ENCODE data around the gene ZSWIM8.

The ZSWIM8 gene

DNA sequence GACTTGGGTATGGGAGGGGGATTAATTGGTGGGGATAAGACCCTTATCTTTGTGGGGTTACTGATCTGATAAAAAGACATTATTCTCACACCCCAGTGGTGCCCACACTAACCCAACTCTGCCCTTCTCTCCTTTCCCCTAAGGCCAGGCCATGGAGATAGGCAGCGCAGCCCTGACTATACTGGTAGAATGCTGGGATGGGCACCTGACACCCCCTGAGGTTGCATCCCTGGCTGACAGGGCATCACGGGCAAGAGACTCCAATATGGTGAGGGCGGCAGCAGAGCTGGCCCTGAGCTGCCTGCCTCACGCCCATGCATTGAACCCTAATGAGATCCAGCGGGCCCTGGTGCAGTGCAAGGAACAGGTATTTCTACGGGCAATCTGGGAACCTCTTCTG, 12.7 kb downstream of the ZSWIM8 start:
- no peak overlapping the region for H2AFZ ChIP-seq (ENCODE audit: low read length, unreplicated experiment)
- H3K4me1 ChIP-seq (ENCODE audit: control insufficient read depth, insufficient read depth, low read length, unreplicated experiment), result no peaks in the 10 kb centered on the region
- H3K27me3 ChIP-seq (ENCODE audit: insufficient read depth, low read length), result no peaks in the 10 kb centered on the region
- H3K4me3 ChIP-seq (ENCODE audit: low read depth, low read length), result no peak overlapping the region
- H3K27ac ChIP-seq (ENCODE audit: low read depth, low read length), result no peak overlapping the region
- peaks cover 24% of the 10 kb centered on the region for H3K36me3 ChIP-seq (ENCODE audit: insufficient read depth, low read length)
- no peaks in the 10 kb centered on the region for H3K79me2 ChIP-seq (ENCODE audit: control insufficient read depth, insufficient read depth, low read length, unreplicated experiment)

DNA sequence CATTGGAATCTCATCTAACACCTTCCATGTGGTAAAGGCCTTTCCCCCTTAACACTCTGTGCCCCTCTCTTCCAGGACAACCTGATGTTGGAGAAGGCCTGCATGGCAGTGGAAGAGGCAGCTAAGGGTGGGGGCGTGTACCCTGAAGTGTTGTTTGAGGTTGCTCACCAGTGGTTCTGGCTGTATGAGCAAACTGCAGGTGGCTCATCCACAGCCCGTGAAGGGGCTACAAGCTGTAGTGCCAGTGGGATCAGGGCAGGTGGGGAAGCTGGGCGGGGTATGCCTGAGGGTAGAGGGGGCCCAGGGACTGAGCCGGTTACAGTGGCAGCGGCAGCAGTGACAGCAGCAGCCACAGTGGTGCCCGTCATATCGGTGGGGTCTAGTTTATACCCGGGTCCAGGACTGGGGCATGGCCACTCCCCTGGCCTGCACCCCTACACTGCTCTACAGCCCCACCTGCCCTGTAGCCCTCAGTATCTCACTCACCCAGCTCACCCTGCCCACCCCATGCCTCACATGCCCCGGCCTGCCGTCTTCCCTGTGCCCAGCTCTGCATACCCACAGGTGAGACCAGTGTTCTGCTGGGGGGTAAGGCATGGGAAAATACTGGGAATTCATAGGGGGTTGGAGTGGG, 13.6 kb downstream of the ZSWIM8 start:
- Histone ChIP-seq H3K4me1 (ENCODE audit: control insufficient read depth, insufficient read depth, low read length, unreplicated experiment) (no peaks in the 10 kb centered on the region), H3K4me3 (ENCODE audit: low read depth, low read length) (no peak overlapping the region), H2AFZ (ENCODE audit: low read length, unreplicated experiment) (no peak overlapping the region), H3K36me3 (ENCODE audit: insufficient read depth, low read length) (peaks cover 22% of the 10 kb centered on the region), H3K27me3 (ENCODE audit: insufficient read depth, low read length) (no peaks in the 10 kb centered on the region), H3K79me2 (ENCODE audit: control insufficient read depth, insufficient read depth, low read length, unreplicated experiment) (no peaks in the 10 kb centered on the region), H3K27ac (ENCODE audit: low read depth, low read length) (no peak overlapping the region)

DNA sequence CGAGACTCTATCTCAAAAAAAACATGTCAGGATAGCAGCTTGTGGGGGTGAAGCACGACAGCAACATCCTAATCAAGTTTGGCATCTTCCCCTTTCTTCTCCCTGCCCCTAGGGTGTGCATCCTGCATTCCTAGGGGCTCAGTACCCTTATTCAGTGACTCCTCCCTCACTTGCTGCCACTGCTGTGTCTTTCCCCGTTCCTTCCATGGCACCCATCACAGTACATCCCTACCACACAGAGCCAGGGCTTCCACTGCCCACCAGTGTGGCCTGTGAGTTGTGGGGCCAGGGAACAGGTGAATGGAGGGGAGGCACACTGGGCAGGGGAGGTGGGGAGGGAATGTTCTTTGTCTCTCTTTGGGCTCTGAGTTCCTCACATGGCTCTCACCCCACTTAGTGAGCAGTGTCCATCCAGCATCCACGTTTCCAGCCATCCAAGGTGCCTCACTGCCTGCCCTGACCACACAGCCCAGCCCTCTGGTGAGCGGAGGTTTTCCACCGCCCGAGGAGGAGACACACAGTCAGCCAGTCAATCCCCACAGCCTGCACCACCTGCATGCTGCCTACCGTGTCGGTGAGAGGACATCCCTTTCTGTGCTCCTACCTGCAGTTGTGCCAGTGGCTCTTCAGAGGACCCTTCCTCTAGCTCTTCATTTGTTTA, 14.6 kb downstream of the ZSWIM8 start:
- no peak overlapping the region for H2AFZ ChIP-seq (ENCODE audit: low read length, unreplicated experiment)
- H3K4me3 ChIP-seq (ENCODE audit: low read depth, low read length), result no peak overlapping the region
- H3K36me3 ChIP-seq (ENCODE audit: insufficient read depth, low read length), result peaks cover 20% of the 10 kb centered on the region
- no peaks in the 10 kb centered on the region for H3K79me2 ChIP-seq (ENCODE audit: control insufficient read depth, insufficient read depth, low read length, unreplicated experiment)
- no peaks in the 10 kb centered on the region for H3K27me3 ChIP-seq (ENCODE audit: insufficient read depth, low read length)
- H3K4me1 ChIP-seq (ENCODE audit: control insufficient read depth, insufficient read depth, low read length, unreplicated experiment), result no peaks in the 10 kb centered on the region
- H3K27ac ChIP-seq (ENCODE audit: low read depth, low read length), result no peak overlapping the region

DNA sequence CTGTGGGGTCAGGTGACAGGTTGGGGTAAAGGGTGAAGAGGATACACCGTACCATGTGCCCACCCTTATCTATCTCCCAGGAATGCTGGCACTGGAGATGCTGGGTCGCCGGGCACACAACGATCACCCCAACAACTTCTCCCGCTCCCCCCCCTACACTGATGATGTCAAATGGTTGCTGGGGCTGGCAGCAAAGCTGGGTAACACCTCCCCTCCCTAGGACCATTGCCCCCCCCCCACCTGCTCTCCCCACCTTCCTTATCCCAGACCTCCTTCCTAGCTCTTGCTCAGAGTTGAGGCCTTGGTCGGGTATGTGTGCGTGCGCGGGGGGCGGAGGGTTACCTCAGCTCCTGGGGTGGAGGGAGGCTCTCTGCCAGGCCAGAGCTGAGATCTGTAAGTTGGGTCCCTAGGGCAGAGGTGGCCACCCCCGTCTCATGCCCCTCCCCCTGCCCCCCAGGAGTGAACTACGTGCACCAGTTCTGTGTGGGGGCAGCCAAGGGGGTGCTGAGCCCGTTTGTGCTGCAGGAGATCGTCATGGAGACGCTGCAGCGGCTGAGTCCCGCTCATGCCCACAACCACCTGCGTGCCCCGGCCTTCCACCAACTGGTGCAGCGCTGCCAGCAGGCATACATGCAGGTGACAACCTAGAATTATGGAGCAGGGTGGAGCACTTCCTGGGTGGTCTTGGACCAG, 15.3 kb downstream of the ZSWIM8 start:
- no peaks in the 10 kb centered on the region for H3K79me2 ChIP-seq (ENCODE audit: control insufficient read depth, insufficient read depth, low read length, unreplicated experiment)
- H3K4me1 ChIP-seq (ENCODE audit: control insufficient read depth, insufficient read depth, low read length, unreplicated experiment), result no peaks in the 10 kb centered on the region
- H3K36me3 ChIP-seq (ENCODE audit: insufficient read depth, low read length), result peaks cover 18% of the 10 kb centered on the region; the same call in 1 of the 2 replicates
- no peak overlapping the region for H3K4me3 ChIP-seq (ENCODE audit: low read depth, low read length)
- H2AFZ ChIP-seq (ENCODE audit: low read length, unreplicated experiment), result no peak overlapping the region
- no peaks in the 10 kb centered on the region for H3K27me3 ChIP-seq (ENCODE audit: insufficient read depth, low read length)
- no peak overlapping the region for H3K27ac ChIP-seq (ENCODE audit: low read depth, low read length)

DNA sequence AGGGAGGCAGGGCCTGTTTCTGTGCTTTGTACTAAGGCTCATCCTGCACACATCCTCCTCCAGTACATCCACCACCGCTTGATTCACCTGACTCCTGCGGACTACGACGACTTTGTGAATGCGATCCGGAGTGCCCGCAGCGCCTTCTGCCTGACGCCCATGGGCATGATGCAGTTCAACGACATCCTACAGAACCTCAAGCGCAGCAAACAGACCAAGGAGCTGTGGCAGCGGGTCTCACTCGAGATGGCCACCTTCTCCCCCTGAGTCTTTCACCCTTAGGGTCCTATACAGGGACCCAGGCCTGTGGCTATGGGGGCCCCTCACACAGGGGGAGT, 15.8 kb downstream of the ZSWIM8 start:
- no peaks in the 10 kb centered on the region for H3K27me3 ChIP-seq (ENCODE audit: insufficient read depth, low read length)
- peaks cover 20% of the 10 kb centered on the region; the same call in 1 of the 2 replicates for H3K36me3 ChIP-seq (ENCODE audit: insufficient read depth, low read length)
- no peak overlapping the region for H2AFZ ChIP-seq (ENCODE audit: low read length, unreplicated experiment)
- no peaks in the 10 kb centered on the region for H3K4me1 ChIP-seq (ENCODE audit: control insufficient read depth, insufficient read depth, low read length, unreplicated experiment)
- no peaks in the 10 kb centered on the region for H3K79me2 ChIP-seq (ENCODE audit: control insufficient read depth, insufficient read depth, low read length, unreplicated experiment)
- no peak overlapping the region for H3K27ac ChIP-seq (ENCODE audit: low read depth, low read length)
- H3K4me3 ChIP-seq (ENCODE audit: low read depth, low read length), result no peak overlapping the region

- no peak overlapping the region for H3K27ac ChIP-seq (ENCODE audit: low read depth, low read length)
Observed at GRCh38 chr10:73802276-73802991, 17.0 kb downstream of the ZSWIM8 start.

DNA sequence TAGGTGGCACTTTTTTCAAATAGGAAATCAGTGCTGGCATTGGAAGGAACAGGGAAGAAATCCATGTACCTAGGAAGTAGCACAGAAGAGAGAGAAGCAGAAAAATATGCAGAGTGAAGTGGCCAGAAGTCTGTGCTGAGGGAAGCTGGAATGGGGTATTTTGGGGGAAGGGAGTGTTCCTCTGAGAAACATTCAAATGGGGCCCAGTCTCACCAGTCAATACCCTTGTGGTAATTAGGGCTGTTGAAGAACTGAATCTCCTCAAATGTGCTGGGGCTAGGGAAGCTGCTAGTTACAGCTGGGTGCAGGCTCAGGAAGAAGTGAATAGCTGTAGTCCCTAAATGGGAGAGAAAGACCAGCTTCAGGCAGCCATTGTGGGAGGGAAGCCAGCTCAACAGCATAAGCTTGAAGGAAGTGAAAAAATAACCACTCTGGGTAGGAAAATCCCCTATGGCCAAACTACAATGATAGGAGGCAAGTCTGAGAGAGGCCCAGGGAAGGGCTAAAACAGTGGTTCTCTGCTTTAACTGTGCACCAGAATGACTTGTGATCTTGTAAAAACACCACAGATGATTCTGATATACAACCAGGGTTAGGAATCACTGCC, 18.4 kb downstream of the ZSWIM8 start:
- Histone ChIP-seq H3K79me2 (ENCODE audit: control insufficient read depth, insufficient read depth, low read length, unreplicated experiment) (peaks cover 4% of the 10 kb centered on the region), H3K4me1 (ENCODE audit: control insufficient read depth, insufficient read depth, low read length, unreplicated experiment) (no peaks in the 10 kb centered on the region), H3K36me3 (ENCODE audit: insufficient read depth, low read length) (peaks cover 26% of the 10 kb centered on the region; the same call in 1 of the 2 replicates), H2AFZ (ENCODE audit: low read length, unreplicated experiment) (no peak overlapping the region), H3K27me3 (ENCODE audit: insufficient read depth, low read length) (no peaks in the 10 kb centered on the region), H3K4me3 (ENCODE audit: low read depth, low read length) (no peak overlapping the region), H3K27ac (ENCODE audit: low read depth, low read length) (no peak overlapping the region)

More at GRCh38 chr10:73802276-73802991, 17.0 kb downstream of the ZSWIM8 start:
- no peaks in the 10 kb centered on the region for H3K27me3 ChIP-seq (ENCODE audit: insufficient read depth, low read length)
- H3K4me3 ChIP-seq (ENCODE audit: low read depth, low read length), result no peak overlapping the region
- H3K36me3 ChIP-seq (ENCODE audit: insufficient read depth, low read length), result peaks cover 22% of the 10 kb centered on the region; the same call in 1 of the 2 replicates
- H3K4me1 ChIP-seq (ENCODE audit: control insufficient read depth, insufficient read depth, low read length, unreplicated experiment), result no peaks in the 10 kb centered on the region
- H3K79me2 ChIP-seq (ENCODE audit: control insufficient read depth, insufficient read depth, low read length, unreplicated experiment), result no peaks in the 10 kb centered on the region
- H2AFZ ChIP-seq (ENCODE audit: low read length, unreplicated experiment), result no peak overlapping the region

- Histone ChIP-seq H3K27ac (ENCODE audit: low read depth, low read length) (no peak overlapping the region), H3K4me3 (ENCODE audit: low read depth, low read length) (no peak overlapping the region), H3K36me3 (ENCODE audit: insufficient read depth, low read length) (peaks cover 23% of the 10 kb centered on the region; the same call in 1 of the 2 replicates), H3K79me2 (ENCODE audit: control insufficient read depth, insufficient read depth, low read length, unreplicated experiment) (peaks cover 11% of the 10 kb centered on the region), H3K4me1 (ENCODE audit: control insufficient read depth, insufficient read depth, low read length, unreplicated experiment) (no peaks in the 10 kb centered on the region), H2AFZ (ENCODE audit: low read length, unreplicated experiment) (no peak overlapping the region), H3K27me3 (ENCODE audit: insufficient read depth, low read length) (no peaks in the 10 kb centered on the region)
Observed at GRCh38 chr10:73806176-73806950, 21.0 kb downstream of the ZSWIM8 start.

DNA sequence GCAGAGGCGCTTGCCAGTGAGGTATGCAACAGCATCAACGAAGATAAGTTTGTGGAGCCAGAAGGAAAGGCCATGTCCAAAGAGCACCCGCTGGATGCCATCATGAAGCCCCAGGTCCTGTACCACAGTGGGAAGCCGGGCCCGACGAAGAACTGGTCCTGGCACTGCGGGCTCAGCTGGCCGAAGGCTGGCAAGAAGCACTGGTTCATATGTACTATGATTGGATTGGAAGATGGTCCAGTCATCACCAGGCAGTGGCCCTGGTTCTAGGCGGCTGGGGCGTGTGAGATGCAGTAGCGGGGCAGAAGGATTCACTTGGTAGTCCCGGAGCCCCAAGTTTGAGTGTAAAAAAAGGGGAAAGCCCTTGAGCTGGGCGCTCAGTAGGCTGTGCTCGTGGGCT, 22.1 kb downstream of the ZSWIM8 start:
- Histone ChIP-seq H3K4me3 (ENCODE audit: low read depth, low read length) (no peak overlapping the region), H3K27ac (ENCODE audit: low read depth, low read length) (no peak overlapping the region), H3K36me3 (ENCODE audit: insufficient read depth, low read length) (peaks cover 15% of the 10 kb centered on the region; the same call in 1 of the 2 replicates), H3K79me2 (ENCODE audit: control insufficient read depth, insufficient read depth, low read length, unreplicated experiment) (peaks cover 11% of the 10 kb centered on the region), H3K27me3 (ENCODE audit: insufficient read depth, low read length) (no peaks in the 10 kb centered on the region), H3K4me1 (ENCODE audit: control insufficient read depth, insufficient read depth, low read length, unreplicated experiment) (no peaks in the 10 kb centered on the region), H2AFZ (ENCODE audit: low read length, unreplicated experiment) (no peak overlapping the region)
